B cell (primary cell): ENCODE results near the gene CD1B.

Source experiments
- CTCF ChIP-seq: fragments of 200-600 bp; IDR thresholded peaks from one replicate; pipeline ENCODE4 v1.8.0; 2022; ENCODE audit warnings: antibody characterized with exemption, mild to moderate bottlenecking
- EZH2 ChIP-seq: IDR thresholded peaks from 2 replicates; pipeline ENCODE4 v1.6.1; 2012; ENCODE audit warnings: borderline replicate concordance, low read depth, mild to moderate bottlenecking, moderate library complexity, low read length; ENCODE audit not compliant: insufficient read depth, poor library complexity, severe bottlenecking

- TF ChIP-seq CTCF, result no peak
- no peak for TF ChIP-seq EZH2
These were observed 3.3 kb upstream of the CD1B start for GRCh38 chr1:158334526-158335212.
